B cell (primary cell): ENCODE results near the gene NPR2. TPM values are rescaled to one million over a fixed set of nuclear protein-coding genes. Genes with fewer than 3 reads are reported as not detected.

Source experiments
- ATAC-seq: fragments of 200-7000 bp; cut with Tn5 transposase; one replicate; pipeline ENCODE4 v1.10.0; 2021; ENCODE audit warnings: low read depth, mild to moderate bottlenecking, moderate number of reproducible peaks, moderate library complexity
- CTCF ChIA-PET: fragments of 350-600 bp; sonication (Branson Sonifier 250); formaldehyde crosslinking; loops from one replicate; lab custom pipeline; 2021; ENCODE audit warnings: antibody characterized with exemption, inconsistent platforms; lab: Charles Lee
- POLR2A ChIA-PET: fragments of 350-600 bp; sonication (Branson Sonifier 250); formaldehyde crosslinking; loops from one replicate; lab custom pipeline; 2021; ENCODE audit warnings: antibody characterized with exemption; lab: Charles Lee
- DNase-seq: peaks from one replicate; pipeline ENCODE4 v3.0.0; 2013
- H2AFZ ChIP-seq: 2 replicates; pipeline ENCODE4 v1.6.1; 2012; ENCODE audit warnings: mild to moderate bottlenecking, low read depth, low read length; ENCODE audit not compliant: insufficient read depth, poor library complexity, severe bottlenecking
- H3K27ac ChIP-seq, 2 donors: 1 replicate in 1 of 2; 2 replicates in 1 of 2; pipeline ENCODE4 v1.5.1; 2012 to 2013; ENCODE audit warnings: low read length in 2 of 2, mild to moderate bottlenecking in 2 of 2, moderate library complexity in 1 of 2
- H3K27me3 ChIP-seq, 4 experiments: fragments of 200-600 bp in 1 of 4; sonication (generic) in 1 of 4; replicated peaks in 1 of 4; 1 replicate in 2 of 4; 2 replicates in 2 of 4; pipeline versions ENCODE4 v1.6.1 to v1.7.0; 2013 to 2016; ENCODE audit warnings: low read length in 3 of 4, mild to moderate bottlenecking in 2 of 4, mixed read lengths in 1 of 4, moderate library complexity in 1 of 4; ENCODE audit not compliant: insufficient read depth in 4 of 4, control insufficient read depth in 3 of 4; ENCODE audit errors: control extremely low read depth in 1 of 4
- H3K36me3 ChIP-seq, 2 experiments: replicated peaks in 1 of 2; 1 replicate in 1 of 2; 2 replicates in 1 of 2; pipeline versions ENCODE4 v1.6.1 to v1.7.1; 2013; ENCODE audit warnings: low read length in 1 of 2; ENCODE audit not compliant: insufficient read depth in 2 of 2, control insufficient read depth in 1 of 2; ENCODE audit errors: control extremely low read depth in 1 of 2, extremely low read depth in 1 of 2
- H3K4me1 ChIP-seq, 2 donors: fragments of 200-600 bp in 1 of 2; sonication (generic) in 1 of 2; 1 replicate in 1 of 2; 2 replicates in 1 of 2; pipeline versions ENCODE4 v1.5.1 to v1.6.1; 2013 to 2017; ENCODE audit warnings: low read length in 2 of 2; ENCODE audit not compliant: control insufficient read depth in 2 of 2, insufficient read depth in 2 of 2
- H3K4me2 ChIP-seq: replicated peaks from 2 replicates; pipeline ENCODE3; 2012; ENCODE audit warnings: mild to moderate bottlenecking, low read depth, low read length; ENCODE audit not compliant: poor library complexity, severe bottlenecking
- H3K4me3 ChIP-seq, 5 experiments: fragments of 200-600 bp in 1 of 5; sonication (generic) in 1 of 5; 1 replicate in 3 of 5; 2 replicates in 2 of 5; pipeline versions ENCODE4 v1.5.1 to v1.7.0; 2011 to 2016; ENCODE audit warnings: low read length in 4 of 5, mild to moderate bottlenecking in 4 of 5, low read depth in 2 of 5, control low read depth in 1 of 5, moderate library complexity in 1 of 5; ENCODE audit not compliant: insufficient read depth in 1 of 5; ENCODE audit errors: control extremely low read depth in 1 of 5, extremely low read depth in 1 of 5
- H3K79me2 ChIP-seq: fragments of 200-600 bp; sonication (generic); one replicate; pipeline ENCODE4 v1.6.0; 2016; ENCODE audit warnings: low read length; ENCODE audit not compliant: control insufficient read depth, insufficient read depth
- H3K9ac ChIP-seq: fragments of 200-600 bp; sonication (generic); 2 replicates; pipeline ENCODE4 v1.6.1; 2017; ENCODE audit warnings: mild to moderate bottlenecking, low read length, moderate library complexity
- H3K9me3 ChIP-seq, 3 donors: one replicate each; pipeline versions ENCODE4 v1.6.1 to v1.7.1; 2013; ENCODE audit warnings: low read length in 2 of 3; ENCODE audit not compliant: control insufficient read depth in 2 of 3, insufficient read depth in 1 of 3; ENCODE audit errors: control extremely low read depth in 1 of 3
- H4K20me1 ChIP-seq: 2 replicates; pipeline ENCODE4 v1.6.0; 2012; ENCODE audit warnings: mild to moderate bottlenecking, low read length; ENCODE audit not compliant: insufficient read depth, control insufficient read depth, poor library complexity, severe bottlenecking
- H3K27ac Mint-ChIP-seq: one replicate; pipeline ENCODE4 v1.8.0; 2021; ENCODE audit warnings: mixed read lengths
- H3K27me3 Mint-ChIP-seq: one replicate; pipeline ENCODE4 v1.8.0; 2021; ENCODE audit warnings: mixed read lengths
- H3K4me1 Mint-ChIP-seq: one replicate; pipeline ENCODE4 v1.8.0; 2021; ENCODE audit warnings: mixed read lengths
- H3K4me3 Mint-ChIP-seq: one replicate; pipeline ENCODE4 v1.8.0; 2021; ENCODE audit warnings: mixed read lengths
- H3K9me3 Mint-ChIP-seq: one replicate; pipeline ENCODE4 v1.8.0; 2022; ENCODE audit warnings: mixed read lengths; ENCODE audit not compliant: insufficient read depth
- CTCF ChIP-seq: fragments of 200-600 bp; IDR thresholded peaks from one replicate; pipeline ENCODE4 v1.8.0; 2022; ENCODE audit warnings: antibody characterized with exemption, mild to moderate bottlenecking
- EZH2 ChIP-seq: IDR thresholded peaks from 2 replicates; pipeline ENCODE4 v1.6.1; 2012; ENCODE audit warnings: borderline replicate concordance, low read depth, mild to moderate bottlenecking, moderate library complexity, low read length; ENCODE audit not compliant: insufficient read depth, poor library complexity, severe bottlenecking
- WGBS: methylation state at CpG from one replicate; pipeline ENCODE4 v1.1.5; 2013; ENCODE audit warnings: missing lambda C conversion rate; ENCODE audit not compliant: insufficient coverage; 5-methylcytosine and 5-hydroxymethylcytosine counted together
- intact Hi-C: fragments of 100-400 bp; cut with micrococcal nuclease; formaldehyde crosslinking; loops from one replicate; pipeline ENCODE4 v1.10.0; 2022
- polyA plus RNA-seq: library from polyadenylated mRNA; depleted of rRNA; stranded (reverse); fragments of >200 nt; gene quantifications from 2 replicates; pipeline ENCODE4 v1.2.3, GENCODE V29; 2012
- small RNA-seq: library from RNA; depleted of rRNA; stranded (forward); fragments of <200 nt; gene quantifications from one replicate; pipeline ENCODE3, GENCODE V24; 2012; ENCODE audit warnings: low replicate concordance, low read depth; ENCODE audit not compliant: insufficient read length
- total RNA-seq, 2 donors: library from RNA; stranded (reverse); fragments of 120-200 nt in 1 of 2; gene quantifications; 1 replicate in 1 of 2; 2 replicates in 1 of 2; pipeline versions ENCODE4 v1.2.3 to v1.2.4, GENCODE V29; 2013 to 2022

Gene NPR2
- total and polyA plus RNA-seq, 2 donors (not counting 1 experiment from before 2014, with no cell fraction given), result 7.6 to 8.0 TPM

GRCh38 chr9:35858458-35858857 is 67.1 kb downstream of the NPR2 start:
- Histone ChIP-seq H3K4me3 (no peak overlapping the region), H3K4me1 (no peaks in the 10 kb centered on the region), H3K36me3 (no peaks in the 10 kb centered on the region), H3K4me2 (no peak overlapping the region), H3K27ac (no peak overlapping the region), H3K27me3 (peaks cover 0 to 6% (median under 1%) of the 10 kb centered on the region in 4 experiments), H4K20me1 (no peaks in the 10 kb centered on the region), H3K9ac (no peak overlapping the region), H3K9me3 (no peaks in the 10 kb centered on the region), H3K79me2 (no peaks in the 10 kb centered on the region), H2AFZ (no peak overlapping the region)
- ATAC-seq (no peak), DNase-seq (no peak)
- ChIA-PET POLR2A (no interaction called here), CTCF (interaction anchor here (0.9 to 4.0 kb wide), 5 partner anchors 23 to 68 kb away, joined by 3 to 17 read pairs (median 10); no protein-coding TSS in a partner anchor)
- WGBS, result 74% methylated on average over 3 of the region's 5 CpGs
- intact Hi-C loops, result no loop called here
- Mint-ChIP-seq H3K4me1 (no peaks in the 10 kb centered on the region), H3K4me3 (no peak overlapping the region), H3K27ac (no peak overlapping the region), H3K27me3 (peaks cover 22% of the 10 kb centered on the region), H3K9me3 (no peaks in the 10 kb centered on the region)
- TF ChIP-seq CTCF, result no peak
- no peak for TF ChIP-seq EZH2

Small RNA genes within 50 kb of the gene (small RNA-seq; reads per million reads assigned to genes)
- not detected for gene HINT2

Other genes with a start within 250 kb of the NPR2 start
- gene TESK1, start 186.3 kb upstream of the NPR2 start, total RNA-seq, result 94.1 and 94.6 TPM in 2 replicates
- gene TESK1, start 186.3 kb upstream of the NPR2 start, polyA plus RNA-seq, result 43.6 and 43.8 TPM in 2 replicates
- gene CD72, start 173.2 kb upstream of the NPR2 start, total RNA-seq, result 94.6 and 110 TPM in 2 replicates
- gene CD72, start 173.2 kb upstream of the NPR2 start, polyA plus RNA-seq, result 436 and 651 TPM in 2 replicates
- gene SIT1, start 140.7 kb upstream of the NPR2 start, total RNA-seq, result 38.5 and 39.5 TPM in 2 replicates
- gene SIT1, start 140.7 kb upstream of the NPR2 start, polyA plus RNA-seq, result 26.9 and 37.1 TPM in 2 replicates
- 7,890 and 7,920 TPM in 2 replicates for gene RMRP, start 133.6 kb upstream of the NPR2 start, total RNA-seq
- not detected in 2 replicates for gene RMRP, start 133.6 kb upstream of the NPR2 start, polyA plus RNA-seq
- gene CCDC107, start 133.3 kb upstream of the NPR2 start, total RNA-seq, result 33.8 and 41.6 TPM in 2 replicates
- 22.4 and 22.5 TPM in 2 replicates for gene CCDC107, start 133.3 kb upstream of the NPR2 start, polyA plus RNA-seq
- gene ARHGEF39, start 126.4 kb upstream of the NPR2 start, total RNA-seq, result 0.53 and 0.62 TPM in 2 replicates
- gene ARHGEF39, start 126.4 kb upstream of the NPR2 start, polyA plus RNA-seq, result 0.35 and 0.40 TPM in 2 replicates
- not detected in 2 replicates for gene CA9, start 117.7 kb upstream of the NPR2 start, total RNA-seq
- not detected in 2 replicates for gene CA9, start 117.7 kb upstream of the NPR2 start, polyA plus RNA-seq
- gene TPM2, start 101.7 kb upstream of the NPR2 start, total RNA-seq, result 6.0 and 6.3 TPM in 2 replicates
- 2.4 and 9.8 TPM in 2 replicates for gene TPM2, start 101.7 kb upstream of the NPR2 start, polyA plus RNA-seq
- gene TLN1, start 59.4 kb upstream of the NPR2 start, total RNA-seq, result 272 and 280 TPM in 2 replicates
- 97.2 and 102 TPM in 2 replicates for gene TLN1, start 59.4 kb upstream of the NPR2 start, polyA plus RNA-seq
- gene CREB3, start 58.9 kb upstream of the NPR2 start, total RNA-seq, result 18.1 and 20.7 TPM in 2 replicates
- gene CREB3, start 58.9 kb upstream of the NPR2 start, polyA plus RNA-seq, result 12.3 and 14.2 TPM in 2 replicates
- gene GBA2, start 42.4 kb upstream of the NPR2 start, total RNA-seq, result 137 and 158 TPM in 2 replicates
- gene GBA2, start 42.4 kb upstream of the NPR2 start, polyA plus RNA-seq, result 110 and 114 TPM in 2 replicates
- gene RGP1, start 42.3 kb upstream of the NPR2 start, total RNA-seq, result 42.3 and 44.3 TPM in 2 replicates
- 11.4 and 17.6 TPM in 2 replicates for gene RGP1, start 42.3 kb upstream of the NPR2 start, polyA plus RNA-seq
- 3.9 TPM in 2 replicates for gene MSMP, start 37.3 kb upstream of the NPR2 start, total RNA-seq
- 1.6 and 2.3 TPM in 2 replicates for gene MSMP, start 37.3 kb upstream of the NPR2 start, polyA plus RNA-seq
- gene SPAG8, start 20.7 kb downstream of the NPR2 start, total RNA-seq, result 5.4 and 5.6 TPM in 2 replicates
- 1.6 and 2.0 TPM in 2 replicates for gene SPAG8, start 20.7 kb downstream of the NPR2 start, polyA plus RNA-seq
- 29.7 and 31.9 TPM in 2 replicates for gene HINT2, start 23.5 kb downstream of the NPR2 start, total RNA-seq
- gene HINT2, start 23.5 kb downstream of the NPR2 start, polyA plus RNA-seq, result 20.5 and 33.6 TPM in 2 replicates
- not detected in 2 replicates for gene FAM221B, start 37.1 kb downstream of the NPR2 start, total RNA-seq
- gene FAM221B, start 37.1 kb downstream of the NPR2 start, polyA plus RNA-seq, result not detected in 2 replicates
- gene TMEM8B, start 37.6 kb downstream of the NPR2 start, total RNA-seq, result 13.6 and 14.5 TPM in 2 replicates
- 10.5 and 12.2 TPM in 2 replicates for gene TMEM8B, start 37.6 kb downstream of the NPR2 start, polyA plus RNA-seq
- gene OR13J1, start 78.8 kb downstream of the NPR2 start, total RNA-seq, result not detected in 2 replicates
- not detected in 2 replicates for gene OR13J1, start 78.8 kb downstream of the NPR2 start, polyA plus RNA-seq
- not detected in 2 replicates for gene HRCT1, start 114.6 kb downstream of the NPR2 start, total RNA-seq
- not detected in 2 replicates for gene HRCT1, start 114.6 kb downstream of the NPR2 start, polyA plus RNA-seq
- gene SPAAR, start 117.9 kb downstream of the NPR2 start, total RNA-seq, result not detected in 2 replicates
- gene SPAAR, start 117.9 kb downstream of the NPR2 start, polyA plus RNA-seq, result not detected in 2 replicates
- gene OR2S2, start 166.6 kb downstream of the NPR2 start, total RNA-seq, result not detected in 2 replicates
- gene OR2S2, start 166.6 kb downstream of the NPR2 start, polyA plus RNA-seq, result 0.17 TPM in 1 of 2 replicates, not detected in the other
- gene RECK, start 245.3 kb downstream of the NPR2 start, total RNA-seq, result 7.7 and 7.9 TPM in 2 replicates
- 4.9 and 5.6 TPM in 2 replicates for gene RECK, start 245.3 kb downstream of the NPR2 start, polyA plus RNA-seq